Neural progenitor cell (in vitro differentiated cells): ENCODE data around the gene GNG12. TPM values are rescaled to one million over a fixed set of nuclear protein-coding genes. Genes with fewer than 3 reads are reported as not detected.

ENCODE experiments used
- DNase-seq: peaks from one replicate; pipeline ENCODE4 v3.0.0-alpha.2; 2016; ENCODE audit warnings: low spot score
- H2AFZ ChIP-seq: fragments of 200-600 bp; sonication (generic); replicated peaks from 2 replicates; pipeline ENCODE4 v1.6.1; 2016; ENCODE audit warnings: antibody characterized with exemption
- H3F3A ChIP-seq: fragments of 200-600 bp; sonication (generic); 2 replicates; pipeline ENCODE4 v1.6.1; 2016; ENCODE audit warnings: antibody characterized with exemption, low read depth
- H3K27ac ChIP-seq: fragments of 200-600 bp; sonication (generic); 2 replicates; pipeline ENCODE4 v1.5.1; 2016; ENCODE audit warnings: mild to moderate bottlenecking
- H3K27me3 ChIP-seq: fragments of 200-600 bp; sonication (generic); 2 replicates; pipeline ENCODE4 v1.6.1; 2016; ENCODE audit warnings: mild to moderate bottlenecking, moderate library complexity
- H3K36me3 ChIP-seq: fragments of 200-600 bp; sonication (generic); 2 replicates; pipeline ENCODE4 v1.5.1; 2016
- H3K4me1 ChIP-seq: fragments of 200-600 bp; sonication (generic); 2 replicates; pipeline ENCODE4 v1.6.1; 2016; ENCODE audit warnings: mixed run types
- H3K4me2 ChIP-seq: fragments of 200-600 bp; sonication (generic); 2 replicates; pipeline ENCODE4 v1.6.1; 2016
- H3K4me3 ChIP-seq: fragments of 200-600 bp; sonication (generic); 2 replicates; pipeline ENCODE4 v1.5.1; 2016
- H3K79me2 ChIP-seq: fragments of 200-600 bp; sonication (generic); 2 replicates; pipeline ENCODE4 v1.6.1; 2016; ENCODE audit warnings: low read depth
- H3K9ac ChIP-seq: fragments of 200-600 bp; sonication (generic); 2 replicates; pipeline ENCODE4 v1.6.1; 2016
- H3K9me3 ChIP-seq: fragments of 200-600 bp; sonication (generic); 2 replicates; pipeline ENCODE4 v1.5.1; 2016; ENCODE audit warnings: low read depth
- H4K20me1 ChIP-seq: fragments of 200-600 bp; sonication (generic); 2 replicates; pipeline ENCODE4 v1.6.1; 2016; ENCODE audit warnings: low read depth
- H3K27ac Mint-ChIP-seq: 3 replicates; pipeline ENCODE4 v1.8.0; 2021; ENCODE audit warnings: mixed read lengths
- H3K27me3 Mint-ChIP-seq: 2 replicates; pipeline ENCODE4 v1.8.0; 2022; ENCODE audit warnings: low read depth, mild to moderate bottlenecking, inconsistent platforms, moderate library complexity, mixed read lengths; ENCODE audit not compliant: insufficient read depth
- H3K36me3 Mint-ChIP-seq: 3 replicates; pipeline ENCODE4 v1.8.0; 2021; ENCODE audit warnings: mixed read lengths
- H3K4me1 Mint-ChIP-seq: 3 replicates; pipeline ENCODE4 v1.8.0; 2021; ENCODE audit warnings: mixed read lengths
- H3K4me3 Mint-ChIP-seq: 3 replicates; pipeline ENCODE4 v1.8.0; 2021; ENCODE audit warnings: mild to moderate bottlenecking, moderate library complexity, mixed read lengths
- H3K9me3 Mint-ChIP-seq: 3 replicates; pipeline ENCODE4 v1.8.0; 2020; ENCODE audit warnings: mixed read lengths
- CTCF ChIP-seq: fragments of 200-600 bp; sonication (generic); IDR thresholded peaks from 2 replicates; pipeline ENCODE4 v1.5.1; 2017; ENCODE audit warnings: antibody characterized with exemption, mild to moderate bottlenecking
- EZH2 ChIP-seq: fragments of 200-600 bp; sonication (generic); IDR thresholded peaks from 2 replicates; pipeline ENCODE4 v1.6.1; 2017; ENCODE audit warnings: antibody characterized with exemption, mild to moderate bottlenecking, moderate library complexity
- EZH2phosphoT487 ChIP-seq: fragments of 200-600 bp; sonication (generic); IDR thresholded peaks from 2 replicates; pipeline ENCODE4 v1.6.1; 2017; ENCODE audit warnings: antibody characterized with exemption
- total RNA-seq: library from RNA; depleted of rRNA; stranded (reverse); fragments of >200 nt; gene quantifications from 2 replicates; pipeline ENCODE4 v1.2.3, GENCODE V29; 2015; ENCODE audit warnings: low replicate concordance

Gene GNG12
- total RNA-seq, 1 donor from 2014 or later, result 44.5 TPM

GRCh38 chr1:67811781-67812180 lies 21.5 kb downstream of the GNG12 start:
- Histone ChIP-seq H3K27me3 (no peaks in the 10 kb centered on the region), H2AFZ (no peak overlapping the region), H3K9me3 (no peaks in the 10 kb centered on the region), H3K27ac (no peak overlapping the region), H3K4me3 (no peak overlapping the region), H3K36me3 (no peaks in the 10 kb centered on the region), H3K4me2 (no peak overlapping the region), H3K9ac (no peak overlapping the region), H3F3A (no peaks in the 10 kb centered on the region), H3K4me1 (peaks cover 9% of the 10 kb centered on the region), H3K79me2 (no peaks in the 10 kb centered on the region), H4K20me1 (no peaks in the 10 kb centered on the region)
- Mint-ChIP-seq H3K4me3 (no peak overlapping the region), H3K4me1 (peaks cover 3% of the 10 kb centered on the region), H3K27me3 (peaks cover 2% of the 10 kb centered on the region), H3K36me3 (peaks cover 26% of the 10 kb centered on the region), H3K27ac (no peak overlapping the region), H3K9me3 (peaks cover 8% of the 10 kb centered on the region)
- DNase-seq, result no peak
- TF ChIP-seq EZH2 (no peak), CTCF (no peak), EZH2phosphoT487 (no peak)

GRCh38 chr1:67809887-67810286 lies 23.4 kb downstream of the GNG12 start:
- H3K36me3 ChIP-seq, result no peaks in the 10 kb centered on the region
- peaks cover 2% of the 10 kb centered on the region for H3K27me3 Mint-ChIP-seq
- no peak overlapping the region for H3K27ac Mint-ChIP-seq
- no peak overlapping the region for H2AFZ ChIP-seq
- no peak overlapping the region for H3K27ac ChIP-seq
- TF ChIP-seq EZH2, result no peak
- TF ChIP-seq EZH2phosphoT487, result no peak
- no peak for TF ChIP-seq CTCF
- no peak for DNase-seq
- H3K4me3 ChIP-seq, result no peak overlapping the region
- peaks cover 25% of the 10 kb centered on the region for H3K36me3 Mint-ChIP-seq
- H3K9me3 ChIP-seq, result no peaks in the 10 kb centered on the region
- no peaks in the 10 kb centered on the region for H3F3A ChIP-seq
- peaks cover 14% of the 10 kb centered on the region for H3K9me3 Mint-ChIP-seq
- H3K4me1 Mint-ChIP-seq, result peaks cover 3% of the 10 kb centered on the region
- no peaks in the 10 kb centered on the region for H4K20me1 ChIP-seq
- H3K27me3 ChIP-seq, result no peaks in the 10 kb centered on the region
- peaks cover 17% of the 10 kb centered on the region for H3K79me2 ChIP-seq
- H3K4me1 ChIP-seq, result peaks cover 5% of the 10 kb centered on the region
- H3K4me3 Mint-ChIP-seq, result no peak overlapping the region
- H3K9ac ChIP-seq, result no peak overlapping the region
- H3K4me2 ChIP-seq, result no peak overlapping the region

GRCh38 chr1:67807282-67807681 lies 26.0 kb downstream of the GNG12 start:
- Histone ChIP-seq H3K27ac (no peak overlapping the region), H3K27me3 (no peaks in the 10 kb centered on the region), H3K9ac (no peak overlapping the region), H3K4me2 (no peak overlapping the region), H4K20me1 (no peaks in the 10 kb centered on the region), H3K9me3 (no peaks in the 10 kb centered on the region), H3K4me3 (no peak overlapping the region), H3K4me1 (peaks cover 22% of the 10 kb centered on the region), H2AFZ (no peak overlapping the region), H3K36me3 (no peaks in the 10 kb centered on the region), H3K79me2 (peaks cover 18% of the 10 kb centered on the region), H3F3A (peaks cover 6% of the 10 kb centered on the region)
- Mint-ChIP-seq H3K4me3 (no peak overlapping the region), H3K27ac (no peak overlapping the region), H3K4me1 (peaks cover 25% of the 10 kb centered on the region), H3K36me3 (peaks cover 23% of the 10 kb centered on the region), H3K9me3 (peaks cover 14% of the 10 kb centered on the region), H3K27me3 (peaks cover 4% of the 10 kb centered on the region)
- TF ChIP-seq EZH2phosphoT487 (no peak), CTCF (no peak), EZH2 (no peak)
- no peak for DNase-seq
